Hepatocyte (in vitro differentiated cells): Measurements from ENCODE around the gene ADGRA3.

Experiments
- CTCF ChIP-seq: fragments of 200-600 bp; sonication (generic); IDR thresholded peaks from 2 replicates; pipeline ENCODE4 v1.5.1; 2016; ENCODE audit warnings: antibody characterized with exemption, mild to moderate bottlenecking; ENCODE audit not compliant: poor library complexity
- EZH2 ChIP-seq: fragments of 200-600 bp; sonication (generic); IDR thresholded peaks from 2 replicates; pipeline ENCODE4 v1.6.1; 2016; ENCODE audit warnings: antibody characterized with exemption, mild to moderate bottlenecking, borderline replicate concordance

- TF ChIP-seq CTCF: no peak
- TF ChIP-seq EZH2: no peak
These were observed 9.0 kb upstream of the ADGRA3 start for GRCh38 chr4:22524895-22525294.
